HEK293 (cell line): ENCODE results near the gene CABLES2.
A peak's percentile ranks its signal among the peaks of the same experiment; 100 is the strongest.

Experiments
- BCL11B ChIP-seq: fragments of 450-650 bp; formaldehyde crosslinking; IDR thresholded peaks from 2 replicates; pipeline ENCODE4 v1.5.1; 2016; ENCODE audit warnings: low read depth, missing biosample characterization, missing genetic modification characterization
- GLI2 ChIP-seq: fragments of 450-650 bp; formaldehyde crosslinking; IDR thresholded peaks from 2 replicates; pipeline ENCODE4; 2017; ENCODE audit warnings: missing biosample characterization, missing genetic modification characterization, low read depth, borderline replicate concordance
- GLI4 ChIP-seq: fragments of 450-650 bp; formaldehyde crosslinking; IDR thresholded peaks from 2 replicates; pipeline ENCODE4 v1.5.1; 2016; ENCODE audit warnings: missing biosample characterization, missing genetic modification characterization
- IKZF3 ChIP-seq: fragments of 450-650 bp; IDR thresholded peaks from 2 replicates; pipeline ENCODE4 v1.5.0; 2018; ENCODE audit warnings: missing biosample characterization, mild to moderate bottlenecking, missing genetic modification characterization, moderate library complexity
- TCF7L2 ChIP-seq: IDR thresholded peaks from 2 replicates; pipeline ENCODE4 v1.6.1; 2011; ENCODE audit warnings: low read depth, mild to moderate bottlenecking, inconsistent platforms, low read length, moderate library complexity, borderline replicate concordance
- ZEB2 ChIP-seq: fragments of 450-650 bp; formaldehyde crosslinking; IDR thresholded peaks from 2 replicates; pipeline ENCODE4 v1.5.1; 2016; ENCODE audit warnings: missing biosample characterization, missing genetic modification characterization
- ZFHX2 ChIP-seq: fragments of 450-650 bp; formaldehyde crosslinking; conservative IDR thresholded peaks from 2 replicates; pipeline ENCODE4 v1.5.1; 2016; ENCODE audit warnings: missing biosample characterization, missing genetic modification characterization
- ZFP37 ChIP-seq: fragments of 450-650 bp; formaldehyde crosslinking; IDR thresholded peaks from 2 replicates; pipeline ENCODE4 v1.5.1; 2016; ENCODE audit warnings: missing biosample characterization, missing genetic modification characterization
- ZNF114 ChIP-seq: fragments of 450-650 bp; formaldehyde crosslinking; IDR thresholded peaks from 2 replicates; pipeline ENCODE4 v1.5.0; 2017; ENCODE audit warnings: missing biosample characterization, missing genetic modification characterization
- ZNF133 ChIP-seq: fragments of 450-650 bp; formaldehyde crosslinking; IDR thresholded peaks from 2 replicates; pipeline ENCODE4 v1.5.1; 2016; ENCODE audit warnings: missing biosample characterization, missing genetic modification characterization
- ZNF146 ChIP-seq: fragments of 450-650 bp; formaldehyde crosslinking; IDR thresholded peaks from 2 replicates; pipeline ENCODE4 v1.5.1; 2016; ENCODE audit warnings: missing biosample characterization, missing genetic modification characterization
- ZNF211 ChIP-seq: fragments of 450-650 bp; formaldehyde crosslinking; IDR thresholded peaks from 2 replicates; pipeline ENCODE4 v1.5.1; 2016; ENCODE audit warnings: low read depth, missing biosample characterization, missing genetic modification characterization
- ZNF239 ChIP-seq: fragments of 450-650 bp; formaldehyde crosslinking; IDR thresholded peaks from 2 replicates; pipeline ENCODE4 v1.5.1; 2016; ENCODE audit warnings: missing biosample characterization, missing genetic modification characterization
- ZNF354C ChIP-seq: fragments of 450-650 bp; formaldehyde crosslinking; IDR thresholded peaks from 2 replicates; pipeline ENCODE4 v1.5.1; 2016; ENCODE audit warnings: missing biosample characterization, missing genetic modification characterization, low read depth, borderline replicate concordance
- ZNF426 ChIP-seq: fragments of 450-650 bp; formaldehyde crosslinking; IDR thresholded peaks from 2 replicates; pipeline ENCODE4 v1.5.1; 2017; ENCODE audit warnings: missing biosample characterization, missing genetic modification characterization, mild to moderate bottlenecking, inconsistent platforms, moderate library complexity
- ZNF433 ChIP-seq: fragments of 450-650 bp; formaldehyde crosslinking; IDR thresholded peaks from 2 replicates; pipeline ENCODE4 v1.5.1; 2016; ENCODE audit warnings: missing biosample characterization, missing genetic modification characterization, low read depth
- ZNF785 ChIP-seq: fragments of 450-650 bp; formaldehyde crosslinking; IDR thresholded peaks from 2 replicates; pipeline ENCODE4 v1.5.1; 2016; ENCODE audit warnings: missing biosample characterization, missing genetic modification characterization
- ZNF843 ChIP-seq: fragments of 450-650 bp; formaldehyde crosslinking; IDR thresholded peaks from 2 replicates; pipeline ENCODE4 v1.5.1; 2016; ENCODE audit warnings: missing biosample characterization, missing genetic modification characterization
- TF ChIP-seq, protein P1 (sequence below): fragments of 450-650 bp; formaldehyde crosslinking; IDR thresholded peaks from 2 replicates; pipeline ENCODE4 v1.5.1; 2016; ENCODE audit warnings: missing biosample characterization, missing genetic modification characterization
- TF ChIP-seq, protein P2 (sequence below): fragments of 450-650 bp; formaldehyde crosslinking; IDR thresholded peaks from 2 replicates; pipeline ENCODE4 v1.5.1; 2016; ENCODE audit warnings: missing biosample characterization, missing genetic modification characterization
- TF ChIP-seq, protein P3 (sequence below): fragments of 450-650 bp; formaldehyde crosslinking; IDR thresholded peaks from 2 replicates; pipeline ENCODE4 v1.5.1; 2016; ENCODE audit warnings: missing biosample characterization, missing genetic modification characterization, borderline replicate concordance
- TF ChIP-seq, protein P4 (sequence below): fragments of 450-650 bp; formaldehyde crosslinking; IDR thresholded peaks from 2 replicates; pipeline ENCODE4 v1.5.1; 2017; ENCODE audit warnings: missing biosample characterization, missing genetic modification characterization
- TF ChIP-seq, protein P5 (sequence below): fragments of 450-650 bp; formaldehyde crosslinking; IDR thresholded peaks from 2 replicates; pipeline ENCODE4 v1.5.1; 2016; ENCODE audit warnings: missing biosample characterization, missing genetic modification characterization, low read depth

Gene CABLES2

DNA sequence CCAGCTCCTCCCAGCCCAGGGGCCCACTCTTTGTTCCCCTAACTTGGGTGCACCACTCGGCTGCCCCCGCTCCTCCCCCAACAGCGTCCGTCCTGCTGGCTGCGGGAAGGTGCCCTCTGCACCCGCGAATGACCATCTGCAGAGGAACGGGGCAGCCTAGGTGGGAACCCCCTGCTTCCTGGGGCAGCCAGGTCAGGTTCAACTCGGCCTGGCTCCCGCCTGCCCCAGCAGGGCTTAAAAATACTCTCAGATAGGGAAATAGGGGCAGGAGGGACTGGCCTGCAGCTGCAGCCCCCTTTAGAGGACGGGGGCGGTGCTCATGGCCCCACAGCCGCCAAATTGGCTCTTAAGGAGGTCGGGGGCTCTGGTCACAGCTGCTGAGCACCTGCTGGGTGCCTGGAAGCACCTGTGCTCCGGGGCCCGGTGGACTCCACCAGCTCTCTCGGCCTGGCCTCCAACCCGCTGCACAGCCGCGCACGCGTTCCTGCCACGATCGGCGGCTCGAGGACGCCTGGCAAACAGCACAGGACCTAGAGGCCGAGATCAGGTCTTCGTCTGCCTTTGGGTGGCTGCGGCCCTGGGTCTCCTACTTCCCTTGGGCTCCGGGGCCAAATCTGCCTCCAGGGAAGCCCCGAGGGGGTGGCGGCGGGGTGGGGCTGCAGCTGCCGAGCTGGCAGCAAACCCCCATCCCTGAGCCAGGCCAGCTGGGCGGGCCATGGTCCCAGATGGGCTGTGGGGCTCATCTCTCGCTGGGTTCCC lies 39.3 kb downstream of the CABLES2 start (continued):
- TF ChIP-seq, protein P1, sequence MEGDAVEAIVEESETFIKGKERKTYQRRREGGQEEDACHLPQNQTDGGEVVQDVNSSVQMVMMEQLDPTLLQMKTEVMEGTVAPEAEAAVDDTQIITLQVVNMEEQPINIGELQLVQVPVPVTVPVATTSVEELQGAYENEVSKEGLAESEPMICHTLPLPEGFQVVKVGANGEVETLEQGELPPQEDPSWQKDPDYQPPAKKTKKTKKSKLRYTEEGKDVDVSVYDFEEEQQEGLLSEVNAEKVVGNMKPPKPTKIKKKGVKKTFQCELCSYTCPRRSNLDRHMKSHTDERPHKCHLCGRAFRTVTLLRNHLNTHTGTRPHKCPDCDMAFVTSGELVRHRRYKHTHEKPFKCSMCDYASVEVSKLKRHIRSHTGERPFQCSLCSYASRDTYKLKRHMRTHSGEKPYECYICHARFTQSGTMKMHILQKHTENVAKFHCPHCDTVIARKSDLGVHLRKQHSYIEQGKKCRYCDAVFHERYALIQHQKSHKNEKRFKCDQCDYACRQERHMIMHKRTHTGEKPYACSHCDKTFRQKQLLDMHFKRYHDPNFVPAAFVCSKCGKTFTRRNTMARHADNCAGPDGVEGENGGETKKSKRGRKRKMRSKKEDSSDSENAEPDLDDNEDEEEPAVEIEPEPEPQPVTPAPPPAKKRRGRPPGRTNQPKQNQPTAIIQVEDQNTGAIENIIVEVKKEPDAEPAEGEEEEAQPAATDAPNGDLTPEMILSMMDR (tag by site-specific recombination): no peak
- TF ChIP-seq ZNF433: no peak
- TF ChIP-seq, protein P2, sequence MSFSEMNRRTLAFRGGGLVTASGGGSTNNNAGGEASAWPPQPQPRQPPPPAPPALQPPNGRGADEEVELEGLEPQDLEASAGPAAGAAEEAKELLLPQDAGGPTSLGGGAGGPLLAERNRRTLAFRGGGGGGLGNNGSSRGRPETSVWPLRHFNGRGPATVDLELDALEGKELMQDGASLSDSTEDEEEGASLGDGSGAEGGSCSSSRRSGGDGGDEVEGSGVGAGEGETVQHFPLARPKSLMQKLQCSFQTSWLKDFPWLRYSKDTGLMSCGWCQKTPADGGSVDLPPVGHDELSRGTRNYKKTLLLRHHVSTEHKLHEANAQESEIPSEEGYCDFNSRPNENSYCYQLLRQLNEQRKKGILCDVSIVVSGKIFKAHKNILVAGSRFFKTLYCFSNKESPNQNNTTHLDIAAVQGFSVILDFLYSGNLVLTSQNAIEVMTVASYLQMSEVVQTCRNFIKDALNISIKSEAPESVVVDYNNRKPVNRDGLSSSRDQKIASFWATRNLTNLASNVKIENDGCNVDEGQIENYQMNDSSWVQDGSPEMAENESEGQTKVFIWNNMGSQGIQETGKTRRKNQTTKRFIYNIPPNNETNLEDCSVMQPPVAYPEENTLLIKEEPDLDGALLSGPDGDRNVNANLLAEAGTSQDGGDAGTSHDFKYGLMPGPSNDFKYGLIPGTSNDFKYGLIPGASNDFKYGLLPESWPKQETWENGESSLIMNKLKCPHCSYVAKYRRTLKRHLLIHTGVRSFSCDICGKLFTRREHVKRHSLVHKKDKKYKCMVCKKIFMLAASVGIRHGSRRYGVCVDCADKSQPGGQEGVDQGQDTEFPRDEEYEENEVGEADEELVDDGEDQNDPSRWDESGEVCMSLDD (tag by site-specific recombination): 0 out of 2 replicates have a peak, but pooled peaks have one; percentile 13
- TF ChIP-seq ZNF133 (tag by site-specific recombination): no peak
- TF ChIP-seq ZNF354C (tag by site-specific recombination): no peak
- TF ChIP-seq ZFP37 (tag by site-specific recombination): no peak
- TF ChIP-seq, protein P3, sequence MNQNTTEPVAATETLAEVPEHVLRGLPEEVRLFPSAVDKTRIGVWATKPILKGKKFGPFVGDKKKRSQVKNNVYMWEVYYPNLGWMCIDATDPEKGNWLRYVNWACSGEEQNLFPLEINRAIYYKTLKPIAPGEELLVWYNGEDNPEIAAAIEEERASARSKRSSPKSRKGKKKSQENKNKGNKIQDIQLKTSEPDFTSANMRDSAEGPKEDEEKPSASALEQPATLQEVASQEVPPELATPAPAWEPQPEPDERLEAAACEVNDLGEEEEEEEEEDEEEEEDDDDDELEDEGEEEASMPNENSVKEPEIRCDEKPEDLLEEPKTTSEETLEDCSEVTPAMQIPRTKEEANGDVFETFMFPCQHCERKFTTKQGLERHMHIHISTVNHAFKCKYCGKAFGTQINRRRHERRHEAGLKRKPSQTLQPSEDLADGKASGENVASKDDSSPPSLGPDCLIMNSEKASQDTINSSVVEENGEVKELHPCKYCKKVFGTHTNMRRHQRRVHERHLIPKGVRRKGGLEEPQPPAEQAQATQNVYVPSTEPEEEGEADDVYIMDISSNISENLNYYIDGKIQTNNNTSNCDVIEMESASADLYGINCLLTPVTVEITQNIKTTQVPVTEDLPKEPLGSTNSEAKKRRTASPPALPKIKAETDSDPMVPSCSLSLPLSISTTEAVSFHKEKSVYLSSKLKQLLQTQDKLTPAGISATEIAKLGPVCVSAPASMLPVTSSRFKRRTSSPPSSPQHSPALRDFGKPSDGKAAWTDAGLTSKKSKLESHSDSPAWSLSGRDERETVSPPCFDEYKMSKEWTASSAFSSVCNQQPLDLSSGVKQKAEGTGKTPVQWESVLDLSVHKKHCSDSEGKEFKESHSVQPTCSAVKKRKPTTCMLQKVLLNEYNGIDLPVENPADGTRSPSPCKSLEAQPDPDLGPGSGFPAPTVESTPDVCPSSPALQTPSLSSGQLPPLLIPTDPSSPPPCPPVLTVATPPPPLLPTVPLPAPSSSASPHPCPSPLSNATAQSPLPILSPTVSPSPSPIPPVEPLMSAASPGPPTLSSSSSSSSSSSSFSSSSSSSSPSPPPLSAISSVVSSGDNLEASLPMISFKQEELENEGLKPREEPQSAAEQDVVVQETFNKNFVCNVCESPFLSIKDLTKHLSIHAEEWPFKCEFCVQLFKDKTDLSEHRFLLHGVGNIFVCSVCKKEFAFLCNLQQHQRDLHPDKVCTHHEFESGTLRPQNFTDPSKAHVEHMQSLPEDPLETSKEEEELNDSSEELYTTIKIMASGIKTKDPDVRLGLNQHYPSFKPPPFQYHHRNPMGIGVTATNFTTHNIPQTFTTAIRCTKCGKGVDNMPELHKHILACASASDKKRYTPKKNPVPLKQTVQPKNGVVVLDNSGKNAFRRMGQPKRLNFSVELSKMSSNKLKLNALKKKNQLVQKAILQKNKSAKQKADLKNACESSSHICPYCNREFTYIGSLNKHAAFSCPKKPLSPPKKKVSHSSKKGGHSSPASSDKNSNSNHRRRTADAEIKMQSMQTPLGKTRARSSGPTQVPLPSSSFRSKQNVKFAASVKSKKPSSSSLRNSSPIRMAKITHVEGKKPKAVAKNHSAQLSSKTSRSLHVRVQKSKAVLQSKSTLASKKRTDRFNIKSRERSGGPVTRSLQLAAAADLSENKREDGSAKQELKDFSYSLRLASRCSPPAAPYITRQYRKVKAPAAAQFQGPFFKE: no peak
- no peak for TF ChIP-seq GLI2
- TF ChIP-seq ZNF146: no peak
- TF ChIP-seq GLI4 (tag by site-specific recombination): no peak
- TF ChIP-seq ZNF785 (tag by site-specific recombination): no peak
- TF ChIP-seq TCF7L2: no peak
- TF ChIP-seq, protein P4, sequence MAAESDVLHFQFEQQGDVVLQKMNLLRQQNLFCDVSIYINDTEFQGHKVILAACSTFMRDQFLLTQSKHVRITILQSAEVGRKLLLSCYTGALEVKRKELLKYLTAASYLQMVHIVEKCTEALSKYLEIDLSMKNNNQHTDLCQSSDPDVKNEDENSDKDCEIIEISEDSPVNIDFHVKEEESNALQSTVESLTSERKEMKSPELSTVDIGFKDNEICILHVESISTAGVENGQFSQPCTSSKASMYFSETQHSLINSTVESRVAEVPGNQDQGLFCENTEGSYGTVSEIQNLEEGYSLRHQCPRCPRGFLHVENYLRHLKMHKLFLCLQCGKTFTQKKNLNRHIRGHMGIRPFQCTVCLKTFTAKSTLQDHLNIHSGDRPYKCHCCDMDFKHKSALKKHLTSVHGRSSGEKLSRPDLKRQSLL (tag by site-specific recombination): peak; percentile 59; the same call in 1 of the 2 replicates
- TF ChIP-seq, protein P5, sequence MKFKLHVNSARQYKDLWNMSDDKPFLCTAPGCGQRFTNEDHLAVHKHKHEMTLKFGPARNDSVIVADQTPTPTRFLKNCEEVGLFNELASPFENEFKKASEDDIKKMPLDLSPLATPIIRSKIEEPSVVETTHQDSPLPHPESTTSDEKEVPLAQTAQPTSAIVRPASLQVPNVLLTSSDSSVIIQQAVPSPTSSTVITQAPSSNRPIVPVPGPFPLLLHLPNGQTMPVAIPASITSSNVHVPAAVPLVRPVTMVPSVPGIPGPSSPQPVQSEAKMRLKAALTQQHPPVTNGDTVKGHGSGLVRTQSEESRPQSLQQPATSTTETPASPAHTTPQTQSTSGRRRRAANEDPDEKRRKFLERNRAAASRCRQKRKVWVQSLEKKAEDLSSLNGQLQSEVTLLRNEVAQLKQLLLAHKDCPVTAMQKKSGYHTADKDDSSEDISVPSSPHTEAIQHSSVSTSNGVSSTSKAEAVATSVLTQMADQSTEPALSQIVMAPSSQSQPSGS (tag by site-specific recombination): no peak
- no peak for TF ChIP-seq ZNF114
- no peak; the same call in 1 of the 2 replicates for TF ChIP-seq ZFHX2
- TF ChIP-seq BCL11B (tag by site-specific recombination): no peak
- TF ChIP-seq ZNF239 (tag by site-specific recombination): no peak
- TF ChIP-seq ZNF211 (tag by site-specific recombination): no peak
- TF ChIP-seq IKZF3 (tag by site-specific recombination): no peak
- TF ChIP-seq ZNF843 (tag by site-specific recombination): no peak
- TF ChIP-seq ZNF426 (tag by site-specific recombination): no peak
- TF ChIP-seq ZEB2 (tag by site-specific recombination): 0 out of 2 replicates have a peak, but pooled peaks have one; percentile 13
